ENCODE measurements around the gene STX1A.

The STX1A gene

GRCh38 chr7:73690646-73691045 lies 28.8 kb downstream of the STX1A start:
- TF ChIP-seq, protein P1, sequence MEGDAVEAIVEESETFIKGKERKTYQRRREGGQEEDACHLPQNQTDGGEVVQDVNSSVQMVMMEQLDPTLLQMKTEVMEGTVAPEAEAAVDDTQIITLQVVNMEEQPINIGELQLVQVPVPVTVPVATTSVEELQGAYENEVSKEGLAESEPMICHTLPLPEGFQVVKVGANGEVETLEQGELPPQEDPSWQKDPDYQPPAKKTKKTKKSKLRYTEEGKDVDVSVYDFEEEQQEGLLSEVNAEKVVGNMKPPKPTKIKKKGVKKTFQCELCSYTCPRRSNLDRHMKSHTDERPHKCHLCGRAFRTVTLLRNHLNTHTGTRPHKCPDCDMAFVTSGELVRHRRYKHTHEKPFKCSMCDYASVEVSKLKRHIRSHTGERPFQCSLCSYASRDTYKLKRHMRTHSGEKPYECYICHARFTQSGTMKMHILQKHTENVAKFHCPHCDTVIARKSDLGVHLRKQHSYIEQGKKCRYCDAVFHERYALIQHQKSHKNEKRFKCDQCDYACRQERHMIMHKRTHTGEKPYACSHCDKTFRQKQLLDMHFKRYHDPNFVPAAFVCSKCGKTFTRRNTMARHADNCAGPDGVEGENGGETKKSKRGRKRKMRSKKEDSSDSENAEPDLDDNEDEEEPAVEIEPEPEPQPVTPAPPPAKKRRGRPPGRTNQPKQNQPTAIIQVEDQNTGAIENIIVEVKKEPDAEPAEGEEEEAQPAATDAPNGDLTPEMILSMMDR (IDR thresholded peaks at IDR 0.05): no peak
- no peak overlapping the region for H3K27ac ChIP-seq
- DNase-seq (ENCODE audit: low spot score): no peak
- no peak overlapping the region for H3K4me3 ChIP-seq

DNA sequence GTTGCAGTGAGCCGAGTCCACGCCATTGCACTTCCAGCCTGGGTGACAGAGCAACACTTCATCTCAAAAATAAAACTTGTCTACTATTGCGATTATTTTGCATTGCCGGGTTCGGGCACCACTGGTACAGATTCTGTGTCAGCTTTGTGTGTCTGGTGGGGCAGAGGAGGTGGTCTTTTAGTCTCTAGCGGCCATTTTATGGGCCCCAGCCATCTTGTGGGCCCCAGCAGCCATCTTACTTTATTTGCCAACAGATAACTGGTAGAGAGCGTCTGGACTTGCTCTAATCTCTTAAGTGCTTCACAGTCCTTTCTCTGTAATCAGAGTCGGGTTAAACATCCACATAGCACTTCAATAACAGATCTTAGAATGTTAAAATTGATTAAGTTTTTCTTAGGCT lies 31.2 kb downstream of the STX1A start:
- TF ChIP-seq, protein P1 (IDR thresholded peaks at IDR 0.05): no peak
- no peak overlapping the region for H3K4me3 ChIP-seq
- no peak for DNase-seq (ENCODE audit: low spot score)
- H3K27ac ChIP-seq: no peak overlapping the region

DNA sequence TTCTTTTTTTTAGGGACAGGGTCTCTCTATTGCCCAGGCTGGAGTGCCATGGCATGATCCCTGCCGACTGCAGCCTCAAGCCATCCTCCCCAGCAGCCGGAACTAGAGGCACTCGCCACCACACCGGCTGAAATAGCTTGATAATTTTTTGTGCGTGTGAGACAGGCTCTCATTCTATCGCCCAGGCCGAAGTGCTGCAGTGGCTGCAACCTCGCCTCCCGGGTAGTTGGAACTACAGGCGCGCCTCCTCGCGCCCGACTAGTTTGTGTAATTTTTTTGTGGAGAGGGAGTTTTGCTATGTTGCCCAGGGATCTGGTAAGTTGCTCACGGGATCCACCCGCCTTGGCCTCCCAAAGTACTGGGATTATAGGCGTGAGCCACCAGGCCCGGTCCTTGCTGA lies 34.2 kb downstream of the STX1A start:
- TF ChIP-seq, protein P1 (IDR thresholded peaks at IDR 0.05): no peak
- Histone ChIP-seq H3K4me3 (no peak overlapping the region), H3K27ac (no peak overlapping the region)
- DNase-seq (ENCODE audit: low spot score): no peak

- peak overlapping the region; percentile 53 to 90 for H3K27ac ChIP-seq
- peak overlapping the region; percentile 90 for H3K4me3 ChIP-seq
- no peak for DNase-seq (ENCODE audit: low spot score)
- TF ChIP-seq, protein P1 (IDR thresholded peaks at IDR 0.05): no peak
These were observed 35.4 kb downstream of the STX1A start for GRCh38 chr7:73683788-73684693.

GRCh38 chr7:73683056-73683787 lies 36.2 kb downstream of the STX1A start, which contains the start of the genes BUD23 and DNAJC30:
BUD23 (plus strand) TSS chr7:73683597; CDS start chr7:73683626, 29 bp downstream.
DNAJC30 (minus strand) TSS chr7:73683453; CDS start chr7:73683423, 30 bp downstream.
- TF ChIP-seq, protein P1 (IDR thresholded peaks at IDR 0.05): no peak
- Histone ChIP-seq H3K27ac (peak within 1 kb of the TSS; percentile 58 to 90), H3K4me3 (peak within 1 kb of the TSS; percentile 90)
- DNase-seq (ENCODE audit: low spot score): peak; percentile 97

GRCh38 chr7:73682745-73683055 lies 36.8 kb downstream of the STX1A start:
- no peak for DNase-seq (ENCODE audit: low spot score)
- peak overlapping the region; percentile 90 for H3K4me3 ChIP-seq
- H3K27ac ChIP-seq: peak overlapping the region; percentile 58 to 90
- TF ChIP-seq, protein P1 (IDR thresholded peaks at IDR 0.05): no peak
